GM23248 (cell line): ENCODE results near the gene LRBA.

Source experiments
- EZH2 ChIP-seq: fragments of 200-600 bp; sonication (generic); IDR thresholded peaks from 2 replicates; pipeline ENCODE4 v1.6.1; 2018; ENCODE audit warnings: antibody characterized with exemption, mild to moderate bottlenecking; ENCODE audit not compliant: insufficient read depth, poor library complexity, severe bottlenecking
- EZH2phosphoT487 ChIP-seq: fragments of 200-600 bp; sonication (generic); IDR thresholded peaks from 2 replicates; pipeline ENCODE4 v1.6.1; 2018; ENCODE audit warnings: antibody characterized with exemption, moderate library complexity, mild to moderate bottlenecking, low read depth; ENCODE audit not compliant: insufficient read depth

DNA sequence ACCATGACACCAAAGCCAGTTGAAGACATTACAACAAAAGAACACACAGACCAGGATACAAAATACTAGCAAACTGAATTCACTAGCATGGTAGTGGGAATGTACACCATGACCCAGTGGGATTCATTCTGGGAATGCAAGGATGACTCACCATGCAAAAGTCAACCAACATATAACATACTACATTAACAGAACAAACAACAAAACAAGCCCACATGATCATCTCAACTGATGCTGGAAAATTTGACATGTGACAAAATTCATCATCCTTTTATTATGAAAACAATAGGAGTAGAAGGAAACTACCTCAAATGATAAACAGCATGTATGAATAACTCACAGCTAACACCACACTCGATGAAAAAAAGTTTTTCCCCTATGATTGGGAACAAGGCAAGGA is 746.6 kb downstream of the LRBA start:
- TF ChIP-seq EZH2 (no peak), EZH2phosphoT487 (no peak)
